Left lung (tissue), 10 donors: ENCODE data around the gene PTX4. TPM values are rescaled to one million over a fixed set of nuclear protein-coding genes. Genes with fewer than 3 reads are reported as not detected.

ENCODE experiments used
- ATAC-seq: fragments of 200-7000 bp; cut with Tn5 transposase; one replicate; pipeline ENCODE4 v1.9.1; 2020; ENCODE audit warnings: moderate library complexity
- DNase-seq, 4 donors: peaks; one replicate each; pipeline ENCODE4 v3.0.0-alpha.2; 2013 to 2020
- H3K27ac ChIP-seq, 2 donors: fragments of 200-600 bp; sonication (generic) in 1 of 2; one replicate each; pipeline versions ENCODE4 v1.5.0 to v1.8.0; 2020 to 2021
- H3K27me3 ChIP-seq, 2 donors: fragments of 200-600 bp; sonication (generic) in 1 of 2; one replicate each; pipeline versions ENCODE4 v1.5.0 to v1.8.0; 2020 to 2021
- H3K36me3 ChIP-seq, 2 donors: fragments of 200-600 bp; sonication (generic) in 1 of 2; one replicate each; pipeline versions ENCODE4 v1.5.0 to v1.8.0; 2020 to 2021
- H3K4me1 ChIP-seq, 2 donors: fragments of 200-600 bp; one replicate each; pipeline ENCODE4 v1.8.0; 2021
- H3K4me3 ChIP-seq, 2 donors: fragments of 200-600 bp; sonication (generic) in 1 of 2; one replicate each; pipeline versions ENCODE4 v1.5.0 to v1.8.0; 2020 to 2021; ENCODE audit warnings: mild to moderate bottlenecking in 1 of 2
- H3K9me3 ChIP-seq, 2 donors: fragments of 200-600 bp; sonication (generic) in 1 of 2; one replicate each; pipeline versions ENCODE4 v1.5.0 to v1.8.0; 2020 to 2021
- CTCF ChIP-seq, 2 donors: fragments of 200-600 bp; sonication (generic) in 1 of 2; IDR thresholded peaks; one replicate each; pipeline versions ENCODE4 v1.5.0 to v1.8.0; 2021; ENCODE audit warnings: antibody characterized with exemption in 2 of 2
- intact Hi-C, 2 donors: fragments of 100-400 bp; cut with DNase I; formaldehyde crosslinking; loops; one replicate each; pipeline versions ENCODE4 v1.11.2 to v1.14.2; 2022
- polyA plus RNA-seq, 6 donors: library from polyadenylated mRNA; unstranded; fragments of 120-200 nt; gene quantifications; one replicate each; pipeline ENCODE4 v1.2.1, GENCODE V29; 2013; ENCODE audit not compliant: insufficient read length in 6 of 6
- total RNA-seq, 2 donors: library from RNA; stranded (reverse); fragmentation: NEBNext Ultra II Directional; extraction: Animal tissue kit (Norgen Biotek cat#: 25700); gene quantifications; one replicate each; pipeline ENCODE4 v1.2.1, GENCODE V29; 2021
- donor health status: DM: no; HTN: yes; CAD: no.
- donor health status: DM: no; HTN: no; CAD: no.

Gene PTX4
- total and polyA plus RNA-seq, 8 donors = 0.15 to 0.20 (median 0.20) TPM; not detected in 5

DNA sequence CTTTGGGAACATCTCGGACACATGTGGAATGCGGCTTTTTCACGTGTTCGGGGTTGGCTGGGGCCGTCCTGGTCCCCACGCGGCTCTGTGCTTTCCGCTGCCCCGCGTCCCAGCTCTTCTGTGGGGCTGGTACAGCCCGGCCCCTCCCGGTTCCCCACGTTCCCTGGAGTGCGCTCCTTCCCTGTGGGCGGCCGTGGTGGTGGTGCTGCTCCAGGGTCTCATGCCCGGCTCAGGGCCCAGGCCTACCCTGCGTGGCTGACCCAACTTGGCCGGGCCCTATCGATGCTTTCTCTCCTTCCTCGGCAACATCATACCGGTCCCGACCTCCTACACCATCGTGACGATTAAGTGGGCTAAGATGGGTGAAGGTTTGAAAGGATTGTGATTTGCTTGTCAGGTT is 7.7 kb upstream of the PTX4 start:
- ATAC-seq (no peak), DNase-seq (no peak)
- TF ChIP-seq CTCF (IDR thresholded peaks at IDR 0.05) = no peak
- Histone ChIP-seq H3K27me3 (no peaks in the 10 kb centered on the region), H3K9me3 (no peaks in the 10 kb centered on the region), H3K4me3 (no peak overlapping the region), H3K27ac (no peak overlapping the region), H3K4me1 (peaks cover 9 to 28% of the 10 kb centered on the region in 2 donors), H3K36me3 (peaks cover 0 to 69% of the 10 kb centered on the region in 2 donors)
- intact Hi-C loops = no loop called here

- Histone ChIP-seq H3K9me3 (no peaks in the 10 kb centered on the region), H3K36me3 (peaks cover 0 to 63% of the 10 kb centered on the region in 2 donors), H3K4me3 (no peak overlapping the region), H3K27me3 (no peaks in the 10 kb centered on the region), H3K27ac (no peak overlapping the region), H3K4me1 (peaks cover 9 to 28% of the 10 kb centered on the region in 2 donors)
- ATAC-seq (no peak), DNase-seq (peak in 1 of 4 donors; percentile 61)
- intact Hi-C loops = no loop called here
- no peak for TF ChIP-seq CTCF (IDR thresholded peaks at IDR 0.05)
Observed at GRCh38 chr16:1495889-1496262, 7.1 kb upstream of the PTX4 start.

GRCh38 chr16:1495211-1495888 is 6.6 kb upstream of the PTX4 start:
- peaks cover 9 to 28% of the 10 kb centered on the region in 2 donors for H3K4me1 ChIP-seq
- DNase-seq (peak in 1 of 4 donors; percentile 70), ATAC-seq (no peak)
- H3K36me3 ChIP-seq = peaks cover 0 to 58% of the 10 kb centered on the region in 2 donors
- no peak overlapping the region for H3K27ac ChIP-seq
- intact Hi-C loops = no loop called here
- no peak overlapping the region for H3K4me3 ChIP-seq
- no peak for TF ChIP-seq CTCF (IDR thresholded peaks at IDR 0.05)
- no peaks in the 10 kb centered on the region for H3K27me3 ChIP-seq
- no peaks in the 10 kb centered on the region for H3K9me3 ChIP-seq

DNA sequence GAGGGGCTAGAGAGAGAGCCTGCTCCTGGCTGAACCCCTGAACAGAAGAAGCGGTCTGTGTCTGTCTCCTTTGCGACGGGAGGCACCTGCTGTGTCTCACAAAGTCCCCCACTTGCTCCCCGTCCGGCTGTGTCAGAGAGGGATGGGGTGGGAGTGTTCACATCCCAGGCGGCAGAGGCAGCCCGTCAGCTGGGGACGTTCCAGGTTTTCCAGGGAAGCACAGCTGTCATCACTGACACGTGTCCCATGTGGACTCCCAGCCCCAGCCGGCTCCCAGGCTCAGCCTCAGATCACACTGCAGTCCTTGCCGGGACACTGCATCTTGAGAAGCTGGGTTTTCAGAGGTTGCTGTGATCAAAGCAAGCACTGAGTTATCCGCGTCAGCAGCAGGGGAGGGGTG is 6.0 kb upstream of the PTX4 start:
- TF ChIP-seq CTCF (IDR thresholded peaks at IDR 0.05) = no peak
- no peak overlapping the region for H3K27ac ChIP-seq
- H3K9me3 ChIP-seq = no peaks in the 10 kb centered on the region
- intact Hi-C loops = no loop called here
- peak in 1 of 4 donors; percentile 69 for DNase-seq
- ATAC-seq = no peak
- peak overlapping the region in 1 of 2 donors; percentile 70 for H3K4me3 ChIP-seq
- no peaks in the 10 kb centered on the region for H3K27me3 ChIP-seq
- peaks cover 9 to 28% of the 10 kb centered on the region in 2 donors for H3K4me1 ChIP-seq
- H3K36me3 ChIP-seq = peaks cover 0 to 51% of the 10 kb centered on the region in 2 donors

- DNase-seq (peak in 2 of 4 donors; percentile 65 to 79), ATAC-seq (peak; percentile 6)
- Histone ChIP-seq H3K4me3 (peak overlapping the region; percentile 47 to 70), H3K4me1 (peaks cover 9 to 28% of the 10 kb centered on the region in 2 donors), H3K9me3 (no peaks in the 10 kb centered on the region), H3K27me3 (no peaks in the 10 kb centered on the region), H3K36me3 (peaks cover 0 to 46% of the 10 kb centered on the region in 2 donors), H3K27ac (no peak overlapping the region)
- intact Hi-C loops = no loop called here
- peak in 1 of 2 donors; percentile 53 for TF ChIP-seq CTCF (IDR thresholded peaks at IDR 0.05)
Observed at GRCh38 chr16:1494129-1494640, 5.4 kb upstream of the PTX4 start.
